Measurements from ENCODE around the gene YWHAQ.
A peak's percentile ranks its signal among the peaks of the same experiment; 100 is the strongest.

Gene YWHAQ

DNA sequence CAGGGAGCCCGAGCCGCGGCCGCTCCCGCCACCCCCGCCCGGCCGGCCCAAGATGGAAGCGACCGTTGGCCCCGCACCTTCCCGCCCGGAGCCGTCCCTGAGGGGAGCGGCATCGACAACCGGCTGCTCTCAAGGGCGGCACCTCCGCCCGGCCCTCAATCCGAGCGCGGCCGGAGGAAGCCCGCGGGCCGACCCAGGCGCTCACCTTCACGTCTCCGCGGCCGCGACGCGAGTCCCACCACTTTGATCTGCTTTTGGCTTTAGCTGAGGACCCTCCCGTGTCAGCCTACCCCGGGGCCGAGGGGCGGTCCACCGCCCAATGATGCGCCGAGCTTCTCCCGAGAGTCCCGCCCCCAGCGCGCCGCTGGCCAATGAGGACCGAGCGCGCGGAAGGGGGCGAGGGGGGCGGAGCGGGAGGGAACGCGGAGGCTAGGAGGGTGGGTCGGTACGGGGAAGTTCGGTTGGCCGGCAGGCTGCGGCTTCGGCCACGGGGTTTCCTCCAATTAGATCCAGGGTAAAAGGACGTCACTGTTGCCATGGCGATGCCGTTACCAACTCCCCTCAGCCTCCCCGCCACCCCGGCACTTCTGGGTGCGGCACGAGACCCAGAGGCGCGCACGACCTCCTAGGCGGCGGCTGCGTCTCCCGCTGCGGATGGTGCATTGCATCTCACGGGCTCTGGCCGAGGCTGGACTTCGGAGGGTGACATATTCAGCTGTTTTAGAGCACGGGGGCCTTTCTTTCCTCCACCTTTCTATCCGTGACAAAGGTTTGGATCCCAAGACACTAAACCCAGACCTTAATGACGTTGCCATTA lies at the start of gene YWHAQ:
YWHAQ (minus strand) TSS at position 262 of the 817 bp plus-strand sequence. CDS start 545 bp downstream, outside the sequence.
- peak; percentile 99 for DNase-seq (ENCODE audit: low read depth)
- no peak for TF ChIP-seq CTCF (conservative IDR thresholded peaks at IDR 0.05; ENCODE audit: low read depth, low read length)
- H3K4me3 ChIP-seq (ENCODE audit: low read depth, low read length): peak within 1 kb of the TSS; percentile 90

GRCh38 chr2:9680082-9680481 lies 49.3 kb upstream of the YWHAQ start:
- H3K4me3 ChIP-seq (ENCODE audit: low read depth, low read length): no peak overlapping the region
- no peak for DNase-seq (ENCODE audit: low read depth)
- no peak for TF ChIP-seq CTCF (conservative IDR thresholded peaks at IDR 0.05; ENCODE audit: low read depth, low read length)

DNA sequence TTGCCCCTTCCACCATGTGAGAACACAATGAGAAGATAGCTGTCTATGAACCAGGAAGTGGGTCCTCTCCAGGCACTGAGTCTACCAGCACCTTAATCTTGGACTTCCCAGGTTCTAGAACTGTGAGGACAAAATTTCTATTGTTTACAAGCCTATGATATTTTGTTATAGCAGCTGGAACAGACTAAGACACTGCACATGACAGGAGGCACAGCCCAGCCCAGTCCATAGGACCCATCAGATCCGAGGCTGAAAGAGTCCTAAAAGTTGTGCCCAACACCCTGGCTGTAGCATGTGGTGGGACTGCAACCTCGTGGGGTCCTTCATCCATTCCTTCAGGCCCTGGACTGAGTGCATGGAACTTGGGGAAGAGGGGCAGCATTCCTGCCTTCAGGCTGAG lies 48.4 kb upstream of the YWHAQ start:
- no peak for DNase-seq (ENCODE audit: low read depth)
- TF ChIP-seq CTCF (conservative IDR thresholded peaks at IDR 0.05; ENCODE audit: low read depth, low read length): no peak
- no peak overlapping the region for H3K4me3 ChIP-seq (ENCODE audit: low read depth, low read length)

- no peak for DNase-seq (ENCODE audit: low read depth)
- TF ChIP-seq CTCF (conservative IDR thresholded peaks at IDR 0.05; ENCODE audit: low read depth, low read length): no peak
- no peak overlapping the region for H3K4me3 ChIP-seq (ENCODE audit: low read depth, low read length)
These were observed 47.7 kb upstream of the YWHAQ start for GRCh38 chr2:9678544-9678943.

DNA sequence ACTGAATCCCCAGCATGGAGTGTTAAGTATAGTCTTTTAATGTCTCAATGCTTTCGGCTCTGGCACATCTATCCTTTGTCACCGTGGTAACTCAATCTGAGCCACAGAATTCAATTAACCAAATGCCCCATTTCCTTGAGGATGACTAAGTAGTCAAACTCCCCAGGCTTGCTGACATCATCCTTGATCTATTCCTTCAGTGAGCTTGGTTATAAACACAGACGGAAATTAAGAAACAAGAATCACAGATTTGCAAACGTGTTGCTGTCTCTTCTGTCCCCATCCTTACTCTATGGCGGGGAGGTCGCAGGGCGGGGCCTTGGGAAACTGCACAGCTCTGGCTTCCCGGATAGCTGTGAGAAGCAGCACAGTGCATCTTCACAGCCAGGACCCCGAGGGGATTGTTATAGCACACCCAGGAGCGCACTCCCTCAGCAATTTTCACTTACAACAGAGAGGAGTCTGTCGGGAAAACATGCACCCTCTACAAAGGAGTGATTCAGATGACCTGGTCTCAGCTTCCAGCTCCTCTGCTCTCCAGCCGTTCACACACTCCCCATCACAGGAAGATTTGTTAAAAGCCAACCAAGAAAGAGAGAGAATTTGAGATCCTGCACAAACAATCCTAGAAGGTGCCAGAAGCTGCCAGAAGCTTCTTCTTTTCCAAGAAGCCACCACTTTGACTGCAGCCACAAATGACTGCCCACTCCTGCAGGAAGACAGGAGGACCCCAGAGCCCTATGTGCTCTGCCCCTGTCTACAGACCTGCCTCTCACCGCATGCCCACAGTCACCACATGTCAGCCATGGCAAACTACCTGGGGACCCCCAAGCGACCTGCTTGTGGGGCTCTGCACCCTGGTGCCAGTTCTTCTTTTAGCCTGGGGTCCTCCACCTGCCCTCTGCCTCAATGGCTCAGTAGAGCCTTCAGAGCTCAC lies 44.9 kb upstream of the YWHAQ start:
- H3K4me3 ChIP-seq (ENCODE audit: low read depth, low read length): peak overlapping the region; percentile 42
- TF ChIP-seq CTCF (conservative IDR thresholded peaks at IDR 0.05; ENCODE audit: low read depth, low read length): no peak
- peak; percentile 90 for DNase-seq (ENCODE audit: low read depth)

GRCh38 chr2:9674891-9675414 lies 44.2 kb upstream of the YWHAQ start:
- H3K4me3 ChIP-seq (ENCODE audit: low read depth, low read length): no peak overlapping the region
- no peak for DNase-seq (ENCODE audit: low read depth)
- no peak for TF ChIP-seq CTCF (conservative IDR thresholded peaks at IDR 0.05; ENCODE audit: low read depth, low read length)
